Measurements from ENCODE around the gene PEF1. TPM values are rescaled to one million over a fixed set of nuclear protein-coding genes. Genes with fewer than 3 reads are reported as not detected.
A peak's percentile ranks its signal among the peaks of the same experiment; 100 is the strongest.

PEF1 gene
- total and polyA plus RNA-seq, 4 donors = 75.1 to 103 (median 80.8) TPM

GRCh38 chr1:31626223-31627207, 18.2 kb downstream of the PEF1 start:
- DNase-seq = no peak

GRCh38 chr1:31625561-31626222, 19.0 kb downstream of the PEF1 start:
- Histone ChIP-seq H3K27me3 (ENCODE audit: control insufficient read depth in 3 of 3, insufficient read depth in 3 of 3, low read length in 2 of 3) (no peaks in the 10 kb centered on the region), H3K4me3 (no peak overlapping the region), H3K9me3 (ENCODE audit: control insufficient read depth in 4 of 4, insufficient read depth in 3 of 4, low read length in 3 of 4) (no peaks in the 10 kb centered on the region), H3K4me1 (ENCODE audit: control insufficient read depth in 5 of 5, insufficient read depth in 5 of 5, low read length in 5 of 5) (peaks cover 0 to 24% (median 0%) of the 10 kb centered on the region in 5 donors), H3K27ac (ENCODE audit: low read depth in 1 of 2, low read length in 1 of 2) (peak overlapping the region; percentile 80 to 81), H3K9ac (ENCODE audit: insufficient read depth in 1 of 2, low read length in 2 of 2) (no peak overlapping the region), H3K36me3 (ENCODE audit: control insufficient read depth in 4 of 4, insufficient read depth in 4 of 4, low read length in 4 of 4) (peaks cover 9 to 23% (median 10%) of the 10 kb centered on the region in 4 donors)
- DNase-seq (no peak), ATAC-seq (ENCODE audit: insufficient read depth, low FRiP score) (no peak)
- no peak for TF ChIP-seq CTCF (IDR thresholded peaks at IDR 0.05; ENCODE audit: control extremely low read depth, extremely low read depth)
- 84 to 92% methylated on average over 4 of the region's 4 CpGs for WGBS, 2 donors

More at GRCh38 chr1:31626223-31627207, 18.2 kb downstream of the PEF1 start:
- TF ChIP-seq CTCF (IDR thresholded peaks at IDR 0.05; ENCODE audit: control extremely low read depth, extremely low read depth) = no peak
- no peak overlapping the region for H3K9ac ChIP-seq (ENCODE audit: insufficient read depth in 1 of 2, low read length in 2 of 2)
- H3K27ac ChIP-seq (ENCODE audit: low read depth in 1 of 2, low read length in 1 of 2) = peak overlapping the region; percentile 80 to 81
- H3K4me1 ChIP-seq (ENCODE audit: control insufficient read depth in 5 of 5, insufficient read depth in 5 of 5, low read length in 5 of 5) = peaks cover 0 to 22% (median 0%) of the 10 kb centered on the region in 5 donors
- no peak for ATAC-seq (ENCODE audit: insufficient read depth, low FRiP score)
- no peak overlapping the region for H3K4me3 ChIP-seq
- peaks cover 9 to 27% (median 16%) of the 10 kb centered on the region in 4 donors for H3K36me3 ChIP-seq (ENCODE audit: control insufficient read depth in 4 of 4, insufficient read depth in 4 of 4, low read length in 4 of 4)
- no peaks in the 10 kb centered on the region for H3K9me3 ChIP-seq (ENCODE audit: control insufficient read depth in 4 of 4, insufficient read depth in 3 of 4, low read length in 3 of 4)
- no peaks in the 10 kb centered on the region for H3K27me3 ChIP-seq (ENCODE audit: control insufficient read depth in 3 of 3, insufficient read depth in 3 of 3, low read length in 2 of 3)
- 79 to 83% methylated on average over 23 of the region's 23 CpGs for WGBS, 2 donors

- DNase-seq = no peak
- TF ChIP-seq CTCF (IDR thresholded peaks at IDR 0.05; ENCODE audit: control extremely low read depth, extremely low read depth) = no peak
Observed at GRCh38 chr1:31624731-31625514, 19.8 kb downstream of the PEF1 start.

More at GRCh38 chr1:31624731-31625514, 19.8 kb downstream of the PEF1 start:
- Histone ChIP-seq H3K4me3 (no peak overlapping the region), H3K27me3 (ENCODE audit: control insufficient read depth in 3 of 3, insufficient read depth in 3 of 3, low read length in 2 of 3) (no peaks in the 10 kb centered on the region), H3K9ac (ENCODE audit: insufficient read depth in 1 of 2, low read length in 2 of 2) (no peak overlapping the region), H3K9me3 (ENCODE audit: control insufficient read depth in 4 of 4, insufficient read depth in 3 of 4, low read length in 3 of 4) (no peaks in the 10 kb centered on the region), H3K4me1 (ENCODE audit: control insufficient read depth in 5 of 5, insufficient read depth in 5 of 5, low read length in 5 of 5) (peaks cover 0 to 24% (median 0%) of the 10 kb centered on the region in 5 donors), H3K36me3 (ENCODE audit: control insufficient read depth in 4 of 4, insufficient read depth in 4 of 4, low read length in 4 of 4) (peaks cover 3 to 16% (median 5%) of the 10 kb centered on the region in 4 donors), H3K27ac (ENCODE audit: low read depth in 1 of 2, low read length in 1 of 2) (peak overlapping the region in 1 of 2 donors; percentile 0)
- 93% methylated on average over 16 of the region's 16 CpGs for WGBS, 2 donors
- ATAC-seq (ENCODE audit: insufficient read depth, low FRiP score) = no peak
